IMR-90 (cell line): ENCODE data around the gene DGKD. TPM values are rescaled to one million over a fixed set of nuclear protein-coding genes. Genes with fewer than 3 reads are reported as not detected.

Experiments used
- ATAC-seq: fragments of 200-7000 bp; cut with Tn5 transposase; 2 replicates; pipeline ENCODE4 v1.9.1; 2020; ENCODE audit warnings: low read depth, mild to moderate bottlenecking, moderate library complexity
- BruUV-seq: library from RNA; stranded (reverse); fragments of 400-500 nt; replicated peaks from 2 replicates; lab custom pipeline; 2021; lab: Mats Ljungman, UMichigan
- CTCF ChIA-PET: fragments of 300-600 bp; formaldehyde crosslinking; extraction: SDS; loops from one replicate; lab custom pipeline; 2021; ENCODE audit warnings: antibody characterized with exemption; lab: Yijun Ruan, JAX
- POLR2A ChIA-PET: fragments of 300-600 bp; sonication (Branson Sonifier 250); formaldehyde crosslinking; loops from one replicate; lab custom pipeline; 2022; ENCODE audit warnings: antibody characterized with exemption; ENCODE audit not compliant: unreplicated experiment; lab: Charles Lee
- DNase-seq: peaks from one replicate; pipeline ENCODE4 v3.0.0; 2013
- H2AFZ ChIP-seq: replicated peaks from 2 replicates; pipeline ENCODE3; 2013; ENCODE audit warnings: low read length, mild to moderate bottlenecking; ENCODE audit not compliant: poor library complexity
- H2AK5ac ChIP-seq: 2 replicates; pipeline ENCODE4 v1.6.1; 2013; ENCODE audit warnings: low read depth, low read length, inconsistent platforms
- H2AK9ac ChIP-seq: replicated peaks from 2 replicates; pipeline ENCODE3; 2013; ENCODE audit warnings: mild to moderate bottlenecking, low read depth, low read length, moderate library complexity; ENCODE audit not compliant: poor library complexity
- H2BK120ac ChIP-seq: 2 replicates; pipeline ENCODE4 v1.6.1; 2013; ENCODE audit warnings: low read depth, low read length, inconsistent platforms
- H2BK15ac ChIP-seq: 3 replicates; pipeline ENCODE4 v1.6.1; 2013; ENCODE audit warnings: low read depth, low read length, inconsistent platforms
- H2BK20ac ChIP-seq: 2 replicates; pipeline ENCODE4 v1.6.1; 2013; ENCODE audit warnings: low read depth, mild to moderate bottlenecking, inconsistent platforms, low read length, moderate library complexity
- H2BK5ac ChIP-seq: 2 replicates; pipeline ENCODE4 v1.6.1; 2013; ENCODE audit warnings: mild to moderate bottlenecking, low read depth, low read length, inconsistent platforms; ENCODE audit not compliant: poor library complexity, severe bottlenecking
- H3K14ac ChIP-seq: replicated peaks from 2 replicates; pipeline ENCODE4 v1.6.1; 2013; ENCODE audit warnings: low read depth, low read length, inconsistent platforms
- H3K18ac ChIP-seq: 2 replicates; pipeline ENCODE4 v1.6.1; 2013; ENCODE audit warnings: low read depth, low read length, control low read depth
- H3K23ac ChIP-seq: 2 replicates; pipeline ENCODE4 v1.6.1; 2013; ENCODE audit warnings: low read depth, low read length, inconsistent platforms
- H3K27ac ChIP-seq: 2 replicates; pipeline ENCODE4 v1.5.1; 2013; ENCODE audit warnings: mild to moderate bottlenecking, control low read depth, low read length; ENCODE audit not compliant: insufficient read depth
- H3K27me3 ChIP-seq: 2 replicates; pipeline ENCODE4 v1.6.1; 2013; ENCODE audit warnings: low read length; ENCODE audit not compliant: control insufficient read depth, insufficient read depth
- H3K36me3 ChIP-seq: 2 replicates; pipeline ENCODE4 v1.6.1; 2013; ENCODE audit warnings: low read length, mixed read lengths; ENCODE audit not compliant: control insufficient read depth, insufficient read depth
- H3K4ac ChIP-seq: 2 replicates; pipeline ENCODE4 v1.6.1; 2013; ENCODE audit warnings: low read depth, low read length, inconsistent platforms
- H3K4me1 ChIP-seq: 2 replicates; pipeline ENCODE4 v1.6.1; 2013; ENCODE audit warnings: low read length, mixed read lengths; ENCODE audit not compliant: control insufficient read depth, insufficient read depth
- H3K4me2 ChIP-seq: 2 replicates; pipeline ENCODE4 v1.6.1; 2013; ENCODE audit warnings: low read depth, mild to moderate bottlenecking, control low read depth, low read length, moderate library complexity
- H3K4me3 ChIP-seq: 2 replicates; pipeline ENCODE4 v1.5.1; 2013; ENCODE audit warnings: low read depth, mild to moderate bottlenecking, control low read depth, low read length, moderate library complexity; ENCODE audit not compliant: insufficient read depth
- H3K56ac ChIP-seq: 2 replicates; pipeline ENCODE4 v1.6.1; 2013; ENCODE audit warnings: low read length, inconsistent platforms; ENCODE audit not compliant: insufficient read depth; ENCODE audit errors: extremely low read depth
- H3K79me1 ChIP-seq, 2 experiments: 2 replicates each; pipeline ENCODE4 v1.6.1; 2013; ENCODE audit warnings: low read length in 2 of 2, inconsistent platforms in 1 of 2, low read depth in 1 of 2
- H3K9ac ChIP-seq: 2 replicates; pipeline ENCODE4 v1.6.1; 2013; ENCODE audit warnings: low read depth, low read length, control low read depth
- H3K9me1 ChIP-seq: 2 replicates; pipeline ENCODE4 v1.6.1; 2013; ENCODE audit warnings: low read length, inconsistent platforms; ENCODE audit not compliant: insufficient read depth
- H3K9me3 ChIP-seq: 2 replicates; pipeline ENCODE4 v1.6.1; 2013; ENCODE audit warnings: low read length; ENCODE audit not compliant: control insufficient read depth, insufficient read depth
- H4K20me1 ChIP-seq: 2 replicates; pipeline ENCODE4 v1.6.1; 2013; ENCODE audit warnings: low read length, inconsistent platforms; ENCODE audit not compliant: insufficient read depth
- H4K5ac ChIP-seq: 2 replicates; pipeline ENCODE4 v1.6.1; 2013; ENCODE audit warnings: mild to moderate bottlenecking, low read depth, low read length, control low read depth
- H4K8ac ChIP-seq, 2 experiments: 2 replicates each; pipeline ENCODE4 v1.6.1; 2013; ENCODE audit warnings: low read depth in 2 of 2, low read length in 2 of 2, control low read depth in 1 of 2, inconsistent platforms in 1 of 2
- H4K91ac ChIP-seq: 2 replicates; pipeline ENCODE4 v1.6.1; 2013; ENCODE audit warnings: low read depth, low read length, inconsistent platforms; ENCODE audit not compliant: insufficient read depth
- MAFK ChIP-seq: IDR thresholded peaks from 2 replicates; pipeline ENCODE4 v1.6.1; 2012; ENCODE audit warnings: low read depth, low read length, improper control_type of control experiment
- MAZ ChIP-seq: IDR thresholded peaks from 2 replicates; pipeline ENCODE4 v1.6.1; 2012; ENCODE audit warnings: low read depth, mild to moderate bottlenecking, low read length, improper control_type of control experiment, moderate library complexity, borderline replicate concordance
- NFE2L2 ChIP-seq: fragments of 150-350 bp; IDR thresholded peaks from 2 replicates; pipeline ENCODE4 v1.6.1; 2016; ENCODE audit warnings: low read depth, mild to moderate bottlenecking, low read length
- POLR2A ChIP-seq: IDR thresholded peaks from 2 replicates; pipeline ENCODE4 v1.6.1; 2012; ENCODE audit warnings: mild to moderate bottlenecking, low read depth, low read length
- RCOR1 ChIP-seq: IDR thresholded peaks from 2 replicates; pipeline ENCODE4 v1.6.1; 2012; ENCODE audit warnings: mild to moderate bottlenecking, low read length, improper control_type of control experiment; ENCODE audit not compliant: insufficient replicate concordance
- RFX5 ChIP-seq: IDR thresholded peaks from 2 replicates; pipeline ENCODE4 v1.8.0; 2012; ENCODE audit warnings: low read depth, mild to moderate bottlenecking, low read length, moderate library complexity
- whole genome bisulfite sequencing, 2 experiments: methylation state at CpG; one replicate each; pipeline versions ENCODE4 v1.1.5 to v1.1.7; 2013; ENCODE audit warnings: missing lambda C conversion rate in 2 of 2; ENCODE audit not compliant: insufficient read length in 1 of 2; ENCODE audit errors: extremely low coverage in 2 of 2; 5-methylcytosine and 5-hydroxymethylcytosine counted together
- dilution Hi-C: fragments of 300-500 bp; cut with HindIII; formaldehyde crosslinking; loops from one replicate; pipeline ENCODE4 v1.14.3; 2018; ENCODE audit warnings: low sequenced_read_pairs; ENCODE audit not compliant: unreplicated experiment
- in situ Hi-C: fragments of 300-500 bp; cut with MboI; formaldehyde crosslinking; loops from 3 replicates; pipeline ENCODE4 v1.14.3; 2019; ENCODE audit warnings: low sequenced_read_pairs, inconsistent platforms, mixed read lengths
- intact Hi-C: fragments of 100-400 bp; cut with micrococcal nuclease; formaldehyde crosslinking; loops from 2 replicates; pipeline ENCODE4 v1.10.0; 2022
- polyA plus RNA-seq, 3 experiments: library from polyadenylated mRNA; depleted of rRNA; stranded (reverse); fragments of >200 nt; gene quantifications; 2 replicates each; pipeline ENCODE4 v1.2.3, GENCODE V29; 2012; ENCODE audit warnings: low replicate concordance in 1 of 3
- total RNA-seq: library from RNA; depleted of rRNA; stranded (reverse); fragments of >200 nt; gene quantifications from 2 replicates; pipeline ENCODE4 v1.2.3, GENCODE V29; 2012
- TF ChIP-seq, protein P1 (sequence below): fragments of 150-350 bp; IDR thresholded peaks from 2 replicates; pipeline ENCODE4 v1.6.1; 2016; ENCODE audit warnings: low read depth, mild to moderate bottlenecking, low read length, moderate library complexity, borderline replicate concordance

The DGKD gene
- total and polyA plus RNA-seq, 2 of the 4 experiments (the other 2 are of a cell fraction), result 6.5 to 10.1 TPM

- Histone ChIP-seq H3K4ac (no peak overlapping the region), H4K8ac (no peak overlapping the region), H3K14ac (no peak overlapping the region), H4K91ac (no peak overlapping the region), H3K79me1 (no peaks in the 10 kb centered on the region), H3K23ac (no peak overlapping the region), H2AK9ac (no peak overlapping the region), H3K36me3 (peaks cover 50% of the 10 kb centered on the region), H3K4me2 (no peak overlapping the region), H3K4me3 (no peak overlapping the region), H2AK5ac (no peak overlapping the region), H3K9ac (no peak overlapping the region), H2BK20ac (no peak overlapping the region), H2AFZ (no peak overlapping the region), H3K9me1 (no peaks in the 10 kb centered on the region), H4K5ac (no peak overlapping the region), H2BK120ac (no peak overlapping the region), H4K20me1 (no peaks in the 10 kb centered on the region), H3K27me3 (no peaks in the 10 kb centered on the region), H2BK5ac (no peak overlapping the region), H3K27ac (no peak overlapping the region), H3K9me3 (no peaks in the 10 kb centered on the region), H3K4me1 (no peaks in the 10 kb centered on the region), H3K18ac (no peak overlapping the region), H2BK15ac (no peak overlapping the region), H3K56ac (no peak overlapping the region)
- no TSS peak for BruUV-seq
- in situ Hi-C loops, result loop anchor here (25.0 kb wide), 1 partner anchor 376 kb away; no protein-coding TSS in a partner anchor
- ATAC-seq (no peak), DNase-seq (no peak)
- TF ChIP-seq RFX5, result no peak
- TF ChIP-seq, protein P1, sequence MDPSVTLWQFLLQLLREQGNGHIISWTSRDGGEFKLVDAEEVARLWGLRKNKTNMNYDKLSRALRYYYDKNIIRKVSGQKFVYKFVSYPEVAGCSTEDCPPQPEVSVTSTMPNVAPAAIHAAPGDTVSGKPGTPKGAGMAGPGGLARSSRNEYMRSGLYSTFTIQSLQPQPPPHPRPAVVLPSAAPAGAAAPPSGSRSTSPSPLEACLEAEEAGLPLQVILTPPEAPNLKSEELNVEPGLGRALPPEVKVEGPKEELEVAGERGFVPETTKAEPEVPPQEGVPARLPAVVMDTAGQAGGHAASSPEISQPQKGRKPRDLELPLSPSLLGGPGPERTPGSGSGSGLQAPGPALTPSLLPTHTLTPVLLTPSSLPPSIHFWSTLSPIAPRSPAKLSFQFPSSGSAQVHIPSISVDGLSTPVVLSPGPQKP, result no peak
- no peak for TF ChIP-seq MAFK
- no peak for TF ChIP-seq NFE2L2
- TF ChIP-seq POLR2A, result no peak
- no peak for TF ChIP-seq RCOR1
- no peak for TF ChIP-seq MAZ
- intact Hi-C loops, result no loop called here
- WGBS, 2 experiments, result 94% methylated on average over 12 of the region's 32 CpGs; no CpG with 5 or more reads in 1 of the 2 experiments
- dilution Hi-C loops, result no loop called here
- POLR2A ChIA-PET, result no interaction called here
- CTCF ChIA-PET, result no interaction called here
Observed at GRCh38 chr2:233460726-233461441, 106.6 kb downstream of the DGKD start.
